IMR-90 (cell line): ENCODE measurements around the gene BUD23. TPM values are rescaled to one million over a fixed set of nuclear protein-coding genes. Genes with fewer than 3 reads are reported as not detected.

ENCODE experiments used
- ATAC-seq: fragments of 200-7000 bp; cut with Tn5 transposase; 2 replicates; pipeline ENCODE4 v1.9.1; 2020; ENCODE audit warnings: low read depth, mild to moderate bottlenecking, moderate library complexity
- BruUV-seq: library from RNA; stranded (reverse); fragments of 400-500 nt; replicated peaks from 2 replicates; lab custom pipeline; 2021; lab: Mats Ljungman, UMichigan
- CTCF ChIA-PET: fragments of 300-600 bp; formaldehyde crosslinking; extraction: SDS; loops from one replicate; lab custom pipeline; 2021; ENCODE audit warnings: antibody characterized with exemption; lab: Yijun Ruan, JAX
- POLR2A ChIA-PET: fragments of 300-600 bp; sonication (Branson Sonifier 250); formaldehyde crosslinking; loops from one replicate; lab custom pipeline; 2022; ENCODE audit warnings: antibody characterized with exemption; ENCODE audit not compliant: unreplicated experiment; lab: Charles Lee
- DNase-seq: peaks from one replicate; pipeline ENCODE4 v3.0.0; 2013
- H2AFZ ChIP-seq: replicated peaks from 2 replicates; pipeline ENCODE3; 2013; ENCODE audit warnings: low read length, mild to moderate bottlenecking; ENCODE audit not compliant: poor library complexity
- H2AK5ac ChIP-seq: 2 replicates; pipeline ENCODE4 v1.6.1; 2013; ENCODE audit warnings: low read depth, low read length, inconsistent platforms
- H2AK9ac ChIP-seq: replicated peaks from 2 replicates; pipeline ENCODE3; 2013; ENCODE audit warnings: mild to moderate bottlenecking, low read depth, low read length, moderate library complexity; ENCODE audit not compliant: poor library complexity
- H2BK120ac ChIP-seq: 2 replicates; pipeline ENCODE4 v1.6.1; 2013; ENCODE audit warnings: low read depth, low read length, inconsistent platforms
- H2BK15ac ChIP-seq: 3 replicates; pipeline ENCODE4 v1.6.1; 2013; ENCODE audit warnings: low read depth, low read length, inconsistent platforms
- H2BK20ac ChIP-seq: 2 replicates; pipeline ENCODE4 v1.6.1; 2013; ENCODE audit warnings: low read depth, mild to moderate bottlenecking, inconsistent platforms, low read length, moderate library complexity
- H2BK5ac ChIP-seq: 2 replicates; pipeline ENCODE4 v1.6.1; 2013; ENCODE audit warnings: mild to moderate bottlenecking, low read depth, low read length, inconsistent platforms; ENCODE audit not compliant: poor library complexity, severe bottlenecking
- H3K14ac ChIP-seq: replicated peaks from 2 replicates; pipeline ENCODE4 v1.6.1; 2013; ENCODE audit warnings: low read depth, low read length, inconsistent platforms
- H3K18ac ChIP-seq: 2 replicates; pipeline ENCODE4 v1.6.1; 2013; ENCODE audit warnings: low read depth, low read length, control low read depth
- H3K23ac ChIP-seq: 2 replicates; pipeline ENCODE4 v1.6.1; 2013; ENCODE audit warnings: low read depth, low read length, inconsistent platforms
- H3K27ac ChIP-seq: 2 replicates; pipeline ENCODE4 v1.5.1; 2013; ENCODE audit warnings: mild to moderate bottlenecking, control low read depth, low read length; ENCODE audit not compliant: insufficient read depth
- H3K27me3 ChIP-seq: 2 replicates; pipeline ENCODE4 v1.6.1; 2013; ENCODE audit warnings: low read length; ENCODE audit not compliant: control insufficient read depth, insufficient read depth
- H3K36me3 ChIP-seq: 2 replicates; pipeline ENCODE4 v1.6.1; 2013; ENCODE audit warnings: low read length, mixed read lengths; ENCODE audit not compliant: control insufficient read depth, insufficient read depth
- H3K4ac ChIP-seq: 2 replicates; pipeline ENCODE4 v1.6.1; 2013; ENCODE audit warnings: low read depth, low read length, inconsistent platforms
- H3K4me1 ChIP-seq: 2 replicates; pipeline ENCODE4 v1.6.1; 2013; ENCODE audit warnings: low read length, mixed read lengths; ENCODE audit not compliant: control insufficient read depth, insufficient read depth
- H3K4me2 ChIP-seq: 2 replicates; pipeline ENCODE4 v1.6.1; 2013; ENCODE audit warnings: low read depth, mild to moderate bottlenecking, control low read depth, low read length, moderate library complexity
- H3K4me3 ChIP-seq: 2 replicates; pipeline ENCODE4 v1.5.1; 2013; ENCODE audit warnings: low read depth, mild to moderate bottlenecking, control low read depth, low read length, moderate library complexity; ENCODE audit not compliant: insufficient read depth
- H3K56ac ChIP-seq: 2 replicates; pipeline ENCODE4 v1.6.1; 2013; ENCODE audit warnings: low read length, inconsistent platforms; ENCODE audit not compliant: insufficient read depth; ENCODE audit errors: extremely low read depth
- H3K79me1 ChIP-seq, 2 experiments: 2 replicates each; pipeline ENCODE4 v1.6.1; 2013; ENCODE audit warnings: low read length in 2 of 2, inconsistent platforms in 1 of 2, low read depth in 1 of 2
- H3K9ac ChIP-seq: 2 replicates; pipeline ENCODE4 v1.6.1; 2013; ENCODE audit warnings: low read depth, low read length, control low read depth
- H3K9me1 ChIP-seq: 2 replicates; pipeline ENCODE4 v1.6.1; 2013; ENCODE audit warnings: low read length, inconsistent platforms; ENCODE audit not compliant: insufficient read depth
- H3K9me3 ChIP-seq: 2 replicates; pipeline ENCODE4 v1.6.1; 2013; ENCODE audit warnings: low read length; ENCODE audit not compliant: control insufficient read depth, insufficient read depth
- H4K20me1 ChIP-seq: 2 replicates; pipeline ENCODE4 v1.6.1; 2013; ENCODE audit warnings: low read length, inconsistent platforms; ENCODE audit not compliant: insufficient read depth
- H4K5ac ChIP-seq: 2 replicates; pipeline ENCODE4 v1.6.1; 2013; ENCODE audit warnings: mild to moderate bottlenecking, low read depth, low read length, control low read depth
- H4K8ac ChIP-seq, 2 experiments: 2 replicates each; pipeline ENCODE4 v1.6.1; 2013; ENCODE audit warnings: low read depth in 2 of 2, low read length in 2 of 2, control low read depth in 1 of 2, inconsistent platforms in 1 of 2
- H4K91ac ChIP-seq: 2 replicates; pipeline ENCODE4 v1.6.1; 2013; ENCODE audit warnings: low read depth, low read length, inconsistent platforms; ENCODE audit not compliant: insufficient read depth
- BHLHE40 ChIP-seq: fragments of 150-350 bp; IDR thresholded peaks from 2 replicates; pipeline ENCODE4 v1.6.1; 2016; ENCODE audit warnings: mild to moderate bottlenecking, low read depth, low read length
- CEBPB ChIP-seq: IDR thresholded peaks from 2 replicates; pipeline ENCODE4 v1.6.1; 2012; ENCODE audit warnings: low read depth, low read length, improper control_type of control experiment
- CHD1 ChIP-seq: IDR thresholded peaks from 2 replicates; pipeline ENCODE4 v1.6.1; 2012; ENCODE audit warnings: low read depth, low read length, improper control_type of control experiment
- ELK1 ChIP-seq: fragments of 150-350 bp; IDR thresholded peaks from 2 replicates; pipeline ENCODE4 v1.6.1; 2016; ENCODE audit warnings: low read depth, mild to moderate bottlenecking, low read length, moderate library complexity, borderline replicate concordance
- FOS ChIP-seq: fragments of 150-350 bp; IDR thresholded peaks from 2 replicates; pipeline ENCODE4 v1.6.1; 2016; ENCODE audit warnings: low read depth, low read length
- MAFK ChIP-seq: IDR thresholded peaks from 2 replicates; pipeline ENCODE4 v1.6.1; 2012; ENCODE audit warnings: low read depth, low read length, improper control_type of control experiment
- MAZ ChIP-seq: IDR thresholded peaks from 2 replicates; pipeline ENCODE4 v1.6.1; 2012; ENCODE audit warnings: low read depth, mild to moderate bottlenecking, low read length, improper control_type of control experiment, moderate library complexity, borderline replicate concordance
- MXI1 ChIP-seq: IDR thresholded peaks from 2 replicates; pipeline ENCODE4 v1.6.1; 2012; ENCODE audit warnings: low read depth, mild to moderate bottlenecking, low read length, moderate library complexity, borderline replicate concordance
- NFE2L2 ChIP-seq: fragments of 150-350 bp; IDR thresholded peaks from 2 replicates; pipeline ENCODE4 v1.6.1; 2016; ENCODE audit warnings: low read depth, mild to moderate bottlenecking, low read length
- POLR2A ChIP-seq: IDR thresholded peaks from 2 replicates; pipeline ENCODE4 v1.6.1; 2012; ENCODE audit warnings: mild to moderate bottlenecking, low read depth, low read length
- RAD21 ChIP-seq: IDR thresholded peaks from 2 replicates; pipeline ENCODE4 v1.6.1; 2012; ENCODE audit warnings: low read length, improper control_type of control experiment
- RCOR1 ChIP-seq: IDR thresholded peaks from 2 replicates; pipeline ENCODE4 v1.6.1; 2012; ENCODE audit warnings: mild to moderate bottlenecking, low read length, improper control_type of control experiment; ENCODE audit not compliant: insufficient replicate concordance
- RFX5 ChIP-seq: IDR thresholded peaks from 2 replicates; pipeline ENCODE4 v1.8.0; 2012; ENCODE audit warnings: low read depth, mild to moderate bottlenecking, low read length, moderate library complexity
- SMC3 ChIP-seq: fragments of 150-350 bp; IDR thresholded peaks from 2 replicates; pipeline ENCODE4 v1.6.1; 2016; ENCODE audit warnings: low read depth, mild to moderate bottlenecking, antibody characterized with exemption, low read length, moderate library complexity
- USF2 ChIP-seq: fragments of 150-350 bp; IDR thresholded peaks from 2 replicates; pipeline ENCODE4 v1.6.1; 2017; ENCODE audit warnings: mild to moderate bottlenecking, antibody characterized with exemption, low read length, low read depth
- WGBS, 2 experiments: methylation state at CpG; one replicate each; pipeline versions ENCODE4 v1.1.5 to v1.1.7; 2013; ENCODE audit warnings: missing lambda C conversion rate in 2 of 2; ENCODE audit not compliant: insufficient read length in 1 of 2; ENCODE audit errors: extremely low coverage in 2 of 2; 5-methylcytosine and 5-hydroxymethylcytosine counted together
- dilution Hi-C: fragments of 300-500 bp; cut with HindIII; formaldehyde crosslinking; loops from one replicate; pipeline ENCODE4 v1.14.3; 2018; ENCODE audit warnings: low sequenced_read_pairs; ENCODE audit not compliant: unreplicated experiment
- in situ Hi-C: fragments of 300-500 bp; cut with MboI; formaldehyde crosslinking; loops from 3 replicates; pipeline ENCODE4 v1.14.3; 2019; ENCODE audit warnings: low sequenced_read_pairs, inconsistent platforms, mixed read lengths
- intact Hi-C: fragments of 100-400 bp; cut with micrococcal nuclease; formaldehyde crosslinking; loops from 2 replicates; pipeline ENCODE4 v1.10.0; 2022
- polyA plus RNA-seq, 3 experiments: library from polyadenylated mRNA; depleted of rRNA; stranded (reverse); fragments of >200 nt; gene quantifications; 2 replicates each; pipeline ENCODE4 v1.2.3, GENCODE V29; 2012; ENCODE audit warnings: low replicate concordance in 1 of 3
- total RNA-seq: library from RNA; depleted of rRNA; stranded (reverse); fragments of >200 nt; gene quantifications from 2 replicates; pipeline ENCODE4 v1.2.3, GENCODE V29; 2012
- TF ChIP-seq, protein P1 (sequence below): conservative IDR thresholded peaks from 2 replicates; pipeline ENCODE4 v1.5.1; 2012; ENCODE audit warnings: mild to moderate bottlenecking, low read depth, low read length, improper control_type of control experiment

BUD23 gene
- total and polyA plus RNA-seq, 2 of the 4 experiments (the other 2 are of a cell fraction), result 35.7 to 65.2 TPM

GRCh38 chr7:73690646-73691045 lies 7.2 kb downstream of the BUD23 start:
- Histone ChIP-seq H3K4me1 (no peaks in the 10 kb centered on the region), H2AK9ac (no peak overlapping the region), H3K36me3 (peaks cover 51% of the 10 kb centered on the region), H3K4ac (no peak overlapping the region), H3K56ac (no peak overlapping the region), H3K27me3 (no peaks in the 10 kb centered on the region), H2AFZ (no peak overlapping the region), H2AK5ac (no peak overlapping the region), H4K20me1 (peaks cover 4% of the 10 kb centered on the region; the same call in 1 of the 2 replicates), H3K4me3 (no peak overlapping the region), H2BK5ac (no peak overlapping the region), H3K9me3 (no peaks in the 10 kb centered on the region), H4K5ac (no peak overlapping the region), H3K27ac (no peak overlapping the region), H3K4me2 (no peak overlapping the region), H3K79me1 (peaks cover 14 to 29% of the 10 kb centered on the region in 2 experiments), H4K8ac (no peak overlapping the region), H3K9me1 (no peaks in the 10 kb centered on the region), H2BK20ac (no peak overlapping the region), H2BK15ac (no peak overlapping the region), H2BK120ac (no peak overlapping the region), H3K14ac (no peak overlapping the region), H3K9ac (no peak overlapping the region), H3K23ac (no peak overlapping the region), H3K18ac (no peak overlapping the region), H4K91ac (no peak overlapping the region)
- no peak for TF ChIP-seq CHD1
- no peak for TF ChIP-seq SMC3
- no peak for TF ChIP-seq BHLHE40
- TF ChIP-seq MAZ, result no peak
- TF ChIP-seq POLR2A, result no peak
- no peak for TF ChIP-seq RCOR1
- TF ChIP-seq, protein P1, sequence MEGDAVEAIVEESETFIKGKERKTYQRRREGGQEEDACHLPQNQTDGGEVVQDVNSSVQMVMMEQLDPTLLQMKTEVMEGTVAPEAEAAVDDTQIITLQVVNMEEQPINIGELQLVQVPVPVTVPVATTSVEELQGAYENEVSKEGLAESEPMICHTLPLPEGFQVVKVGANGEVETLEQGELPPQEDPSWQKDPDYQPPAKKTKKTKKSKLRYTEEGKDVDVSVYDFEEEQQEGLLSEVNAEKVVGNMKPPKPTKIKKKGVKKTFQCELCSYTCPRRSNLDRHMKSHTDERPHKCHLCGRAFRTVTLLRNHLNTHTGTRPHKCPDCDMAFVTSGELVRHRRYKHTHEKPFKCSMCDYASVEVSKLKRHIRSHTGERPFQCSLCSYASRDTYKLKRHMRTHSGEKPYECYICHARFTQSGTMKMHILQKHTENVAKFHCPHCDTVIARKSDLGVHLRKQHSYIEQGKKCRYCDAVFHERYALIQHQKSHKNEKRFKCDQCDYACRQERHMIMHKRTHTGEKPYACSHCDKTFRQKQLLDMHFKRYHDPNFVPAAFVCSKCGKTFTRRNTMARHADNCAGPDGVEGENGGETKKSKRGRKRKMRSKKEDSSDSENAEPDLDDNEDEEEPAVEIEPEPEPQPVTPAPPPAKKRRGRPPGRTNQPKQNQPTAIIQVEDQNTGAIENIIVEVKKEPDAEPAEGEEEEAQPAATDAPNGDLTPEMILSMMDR, result no peak
- no peak for TF ChIP-seq FOS
- TF ChIP-seq MAFK, result no peak
- no peak for TF ChIP-seq USF2
- no peak for TF ChIP-seq RAD21
- TF ChIP-seq CEBPB, result no peak
- no peak for TF ChIP-seq MXI1
- TF ChIP-seq NFE2L2, result no peak
- no peak for TF ChIP-seq ELK1
- TF ChIP-seq RFX5, result no peak
- intact Hi-C loops (no loop called here), in situ Hi-C loops (no loop called here), dilution Hi-C loops (no loop called here)
- ATAC-seq (no peak), DNase-seq (no peak)
- 95% methylated on average over 2 of the region's 7 CpGs; no CpG with 5 or more reads in 1 of the 2 experiments for WGBS, 2 experiments
- no TSS peak for BruUV-seq
- CTCF ChIA-PET, result no interaction called here
- POLR2A ChIA-PET, result no interaction called here
